T-helper 22 cell (primary cell): Measurements from ENCODE around the gene CTSD.

Experiments
- DNase-seq: peaks from one replicate; pipeline ENCODE4 v3.0.0-alpha.2; 2020; ENCODE audit warnings: low read depth

CTSD gene

DNA sequence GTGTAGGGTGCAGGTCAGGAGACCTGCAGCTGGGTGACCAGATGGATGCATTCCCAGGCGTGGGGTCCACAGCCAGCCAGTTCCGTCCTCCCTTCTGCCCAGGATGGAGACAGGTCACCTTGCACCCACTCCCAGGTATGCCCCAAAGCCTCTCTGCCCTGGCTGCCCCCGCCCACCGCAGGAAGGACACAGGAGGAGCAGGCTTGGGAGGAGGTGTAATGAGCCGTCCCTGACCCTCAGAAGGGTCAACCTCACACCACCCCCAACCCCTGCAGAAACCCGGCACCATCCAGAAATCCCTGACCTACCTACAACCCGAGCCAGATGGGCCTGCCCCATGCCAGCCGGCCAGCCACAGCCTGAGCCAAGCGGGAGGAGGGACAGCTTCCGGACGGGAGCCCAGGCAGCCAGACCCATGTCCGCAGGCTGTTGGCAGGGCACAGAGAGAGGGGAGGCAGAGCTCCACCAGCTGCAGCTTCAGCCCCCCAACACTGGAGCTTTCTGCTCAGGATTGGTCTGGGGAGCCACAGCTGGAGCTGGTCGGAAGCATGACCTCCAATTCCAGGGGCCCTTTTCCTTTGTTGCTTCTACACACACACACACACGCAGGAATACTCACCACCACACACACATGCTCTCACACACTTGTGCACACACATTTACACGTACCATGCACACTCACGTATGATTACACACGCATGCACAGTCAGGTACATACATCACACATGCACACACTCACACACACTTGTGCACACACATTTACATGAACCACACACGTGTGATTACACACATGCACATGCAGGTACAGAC, 18.6 kb downstream of the CTSD start:
- no peak for DNase-seq

- no peak for DNase-seq
Measured at GRCh38 chr11:1744137-1744886, 19.4 kb downstream of the CTSD start.

GRCh38 chr11:1743585-1744136, 20.1 kb downstream of the CTSD start:
- DNase-seq = no peak

DNA sequence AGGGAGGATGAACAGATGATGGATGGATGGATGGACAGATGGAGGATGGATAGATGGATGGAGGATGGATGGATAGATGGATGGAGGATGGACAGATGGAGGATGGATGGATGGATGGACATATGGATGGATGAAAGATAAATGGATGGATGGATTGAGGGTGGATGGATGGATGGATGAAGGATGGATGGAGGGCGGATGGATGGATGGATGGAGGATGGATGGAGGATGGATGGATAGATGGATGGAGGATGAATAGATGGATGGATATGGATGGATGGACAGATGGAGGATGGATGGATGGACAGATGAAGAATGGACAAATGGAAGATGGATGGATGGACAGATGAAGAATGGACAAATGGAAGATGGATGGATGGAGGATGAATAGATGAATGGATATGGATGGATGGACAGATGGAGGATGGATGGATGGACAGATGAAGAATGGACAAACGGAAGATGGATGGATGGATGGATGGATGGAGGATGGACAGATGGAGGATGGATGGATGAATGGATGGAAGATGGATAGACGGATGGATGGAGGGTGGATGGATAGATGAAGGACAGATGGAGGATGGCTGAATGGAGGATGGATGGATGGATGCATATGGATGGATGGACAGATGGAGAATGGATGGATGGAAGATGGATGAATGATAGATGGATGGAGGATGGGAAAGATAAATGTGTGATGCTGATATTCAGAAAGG, 20.7 kb downstream of the CTSD start:
- DNase-seq = no peak

DNA sequence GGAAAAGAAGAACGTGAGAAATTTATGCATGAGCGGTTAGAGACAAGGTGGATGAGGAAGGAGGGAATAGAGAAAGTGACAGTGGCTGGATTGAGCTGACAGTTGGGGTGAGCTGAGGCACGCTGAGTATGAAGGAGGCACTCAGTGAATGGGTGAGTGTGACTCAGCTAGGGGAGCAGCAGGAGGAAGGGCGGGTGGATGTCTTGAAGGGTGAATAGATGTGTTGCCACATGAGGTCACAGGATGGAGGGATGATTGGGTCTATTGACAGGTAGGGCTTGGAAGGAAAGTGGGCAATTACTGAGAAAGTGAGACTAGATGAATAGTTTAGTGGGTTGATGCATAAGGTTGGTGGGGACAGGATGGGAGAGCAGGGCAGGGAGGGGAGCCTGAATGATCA, 21.4 kb downstream of the CTSD start:
- DNase-seq = no peak

- DNase-seq = no peak
Measured at GRCh38 chr11:1741741-1742140, 22.0 kb downstream of the CTSD start.

GRCh38 chr11:1740786-1741530, 22.8 kb downstream of the CTSD start:
- DNase-seq = no peak

DNA sequence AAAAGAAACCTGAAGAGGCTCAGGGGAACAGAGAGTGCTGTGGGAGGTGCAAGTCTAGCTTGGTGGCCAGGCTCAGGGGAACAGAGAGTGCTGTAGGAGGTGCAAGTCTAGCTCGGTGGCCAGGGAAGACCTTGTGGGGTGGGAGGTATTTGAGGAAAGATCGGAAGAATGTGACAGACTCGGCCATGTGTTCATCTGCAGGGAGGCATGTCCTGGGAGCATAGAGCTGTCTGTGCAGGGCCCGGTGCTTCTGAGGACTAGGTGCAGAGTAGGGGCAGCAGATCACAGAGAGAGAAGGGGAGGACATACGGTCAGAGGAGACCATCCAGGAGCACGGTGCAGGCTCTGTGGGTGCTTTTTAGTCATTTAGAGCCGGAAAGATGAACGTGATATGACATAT, 24.2 kb downstream of the CTSD start:
- DNase-seq = no peak

GRCh38 chr11:1738380-1738779, 25.3 kb downstream of the CTSD start:
- DNase-seq = no peak

DNA sequence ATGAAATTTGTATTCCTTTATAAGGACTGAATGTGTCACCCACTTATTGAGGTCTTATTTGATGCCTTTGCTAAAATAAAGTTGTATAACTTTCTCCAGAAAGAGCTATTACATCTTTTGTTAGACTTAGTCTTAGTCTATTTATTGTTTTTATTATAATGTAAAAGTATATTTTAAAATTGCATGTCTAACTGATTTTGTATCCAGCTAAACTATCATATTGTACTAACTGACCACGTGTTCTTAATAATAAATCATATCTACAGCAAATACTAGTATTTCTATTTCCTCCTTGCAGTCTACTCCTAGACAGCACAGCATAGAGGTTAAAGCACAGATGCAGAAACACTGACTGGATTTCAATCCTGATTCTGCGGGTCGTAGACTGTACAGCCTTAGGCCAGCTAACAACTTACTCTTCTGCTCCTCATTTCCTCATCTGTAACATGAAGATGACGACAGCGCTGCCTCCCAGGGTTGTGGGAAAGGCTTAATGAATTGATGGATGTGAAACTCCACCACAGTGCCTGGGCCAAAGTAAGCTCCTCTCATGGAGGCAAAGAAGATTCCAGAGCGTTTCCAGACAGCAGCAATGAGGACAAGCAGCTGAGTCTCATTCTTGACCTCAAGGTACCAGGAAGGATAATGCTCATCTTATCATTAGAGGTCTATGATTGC, 26.5 kb downstream of the CTSD start:
- no peak for DNase-seq

DNA sequence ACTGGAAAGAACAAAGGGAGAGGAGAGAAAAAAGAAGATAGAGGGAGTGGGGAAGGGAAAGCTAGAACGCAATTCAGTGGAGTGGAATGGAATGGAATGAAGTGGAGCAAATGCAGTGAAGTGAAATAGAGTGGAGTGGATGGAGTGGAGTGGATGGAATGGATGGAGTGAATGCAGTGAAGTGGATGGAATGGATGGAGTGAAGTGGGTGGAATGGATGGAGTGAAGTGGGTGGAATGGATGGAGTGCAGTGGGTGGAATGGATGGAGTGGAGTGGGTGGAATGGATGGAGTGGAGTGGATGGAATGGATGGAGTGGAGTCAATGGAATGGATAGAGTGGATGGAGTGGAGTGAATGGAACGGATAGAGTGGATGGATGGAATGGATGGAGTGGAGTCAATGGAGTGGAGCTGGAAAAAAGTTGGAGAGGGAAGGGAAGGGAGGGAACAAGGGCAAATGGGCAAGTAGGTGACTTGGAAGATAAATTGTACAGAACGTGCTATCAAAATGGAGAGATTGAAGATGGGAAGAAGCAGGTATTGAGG, 27.2 kb downstream of the CTSD start:
- no peak for DNase-seq

DNA sequence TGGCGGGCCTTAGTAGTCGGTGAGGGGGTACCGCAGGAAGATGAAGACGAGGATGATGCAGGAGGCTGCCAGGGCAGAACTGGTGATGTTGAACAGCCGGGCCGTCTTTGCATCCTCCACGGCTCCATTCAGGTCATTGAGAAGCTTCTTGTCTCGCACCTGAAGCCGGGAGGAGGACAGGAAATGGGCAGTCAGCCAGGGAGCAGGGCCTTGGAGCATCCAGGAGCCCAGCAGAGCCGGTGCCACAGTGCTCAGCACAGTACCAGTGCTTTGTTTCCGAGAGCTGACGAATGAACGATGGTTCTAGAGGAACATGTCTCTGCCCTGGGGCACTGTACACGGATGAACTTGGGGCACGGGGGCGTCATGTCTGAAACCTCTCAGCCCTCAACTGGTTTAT, 28.5 kb downstream of the CTSD start:
- DNase-seq = no peak

GRCh38 chr11:1734641-1735081, 29.1 kb downstream of the CTSD start:
- DNase-seq = no peak

GRCh38 chr11:1733716-1734640, 29.7 kb downstream of the CTSD start:
- no peak for DNase-seq

GRCh38 chr11:1733009-1733715, 30.6 kb downstream of the CTSD start:
- no peak for DNase-seq

DNA sequence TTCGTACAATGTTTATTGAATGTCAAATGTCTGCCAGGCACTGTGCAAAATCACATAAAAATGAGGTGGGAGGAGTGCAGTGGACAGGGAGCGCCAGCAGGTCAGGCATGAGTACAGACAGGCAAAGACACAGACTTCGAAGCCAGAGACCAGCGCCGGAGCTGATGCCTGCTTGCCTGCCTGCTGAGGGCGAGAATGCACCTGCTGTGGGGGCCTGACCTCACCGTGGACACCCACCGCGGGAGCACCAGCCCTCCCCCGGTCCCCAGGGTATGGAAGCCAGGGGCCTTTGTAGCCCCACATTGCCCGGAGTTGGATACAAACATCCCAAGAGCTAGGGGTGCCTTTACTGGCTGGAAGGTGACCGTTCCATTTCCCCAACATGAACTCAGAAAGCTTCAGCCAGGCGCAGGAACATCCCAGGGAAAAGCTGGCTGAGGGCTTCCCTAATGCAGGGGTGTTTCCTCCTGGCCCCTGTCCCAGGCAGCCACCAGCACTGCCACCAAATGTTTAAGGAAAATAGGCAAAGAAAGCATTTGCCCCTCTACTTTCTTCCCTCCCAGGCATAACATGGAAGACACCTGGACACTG, 31.2 kb downstream of the CTSD start:
- DNase-seq = no peak

GRCh38 chr11:1731451-1732059, 32.2 kb downstream of the CTSD start:
- no peak for DNase-seq

- DNase-seq = no peak
Measured at GRCh38 chr11:1730059-1730629, 33.6 kb downstream of the CTSD start.
